Loucy (cell line): ENCODE data around the gene ZNF714.

ENCODE experiments used
- H2AFZ ChIP-seq: fragments of 200-600 bp; sonication (generic); 2 replicates; pipeline ENCODE4 v1.6.0; 2016; ENCODE audit warnings: antibody characterized with exemption, mild to moderate bottlenecking, low read length, moderate library complexity
- H3F3A ChIP-seq: fragments of 200-600 bp; 2 replicates; pipeline ENCODE4 v1.6.0; 2016; ENCODE audit warnings: antibody characterized with exemption, low read depth, mild to moderate bottlenecking
- H3K27me3 ChIP-seq: fragments of 200-600 bp; sonication (generic); 2 replicates; pipeline ENCODE4 v1.6.1; 2014; ENCODE audit warnings: low read length, mild to moderate bottlenecking; ENCODE audit not compliant: insufficient read depth, poor library complexity, severe bottlenecking
- H3K36me3 ChIP-seq: fragments of 200-600 bp; sonication (generic); 2 replicates; pipeline ENCODE4 v1.6.1; 2016; ENCODE audit warnings: low read length; ENCODE audit not compliant: insufficient read depth
- H3K4me1 ChIP-seq: fragments of 200-600 bp; sonication (generic); 2 replicates; pipeline ENCODE4 v1.5.1; 2014; ENCODE audit warnings: low read length, mild to moderate bottlenecking; ENCODE audit not compliant: insufficient read depth, poor library complexity, severe bottlenecking
- H3K4me2 ChIP-seq: fragments of 200-600 bp; sonication (generic); 2 replicates; pipeline ENCODE4 v1.6.0; 2014; ENCODE audit warnings: antibody characterized with exemption, low read length, low read depth, mild to moderate bottlenecking; ENCODE audit not compliant: poor library complexity, severe bottlenecking
- H3K4me3 ChIP-seq: fragments of 200-600 bp; sonication (generic); 2 replicates; pipeline ENCODE4 v1.5.1; 2014; ENCODE audit warnings: low read length, mild to moderate bottlenecking, mixed read lengths; ENCODE audit not compliant: poor library complexity, severe bottlenecking
- H3K79me2 ChIP-seq: fragments of 200-600 bp; sonication (generic); 2 replicates; pipeline ENCODE4 v1.6.1; 2014; ENCODE audit warnings: low read length; ENCODE audit not compliant: insufficient read depth
- H3K9ac ChIP-seq: fragments of 200-600 bp; sonication (generic); 2 replicates; pipeline ENCODE4 v1.6.0; 2014; ENCODE audit warnings: mild to moderate bottlenecking, low read depth, low read length, moderate library complexity; ENCODE audit not compliant: poor library complexity, severe bottlenecking
- H3K9me2 ChIP-seq: fragments of 200-600 bp; sonication (generic); replicated peaks from 2 replicates; pipeline ENCODE4 v1.6.1; 2016; ENCODE audit warnings: low read depth, low read length, mixed read lengths
- H3K9me3 ChIP-seq: fragments of 200-600 bp; sonication (generic); 2 replicates; pipeline ENCODE4 v1.6.1; 2014; ENCODE audit warnings: mild to moderate bottlenecking, antibody characterized with exemption, low read length, low read depth; ENCODE audit not compliant: insufficient read depth
- H4K20me1 ChIP-seq: fragments of 200-600 bp; sonication (generic); 2 replicates; pipeline ENCODE4 v1.6.0; 2014; ENCODE audit warnings: antibody characterized with exemption, low read length, mild to moderate bottlenecking; ENCODE audit not compliant: insufficient read depth, poor library complexity, severe bottlenecking
- CTCF ChIP-seq: fragments of 200-600 bp; sonication (generic); conservative IDR thresholded peaks from 2 replicates; pipeline ENCODE4 v1.5.1; 2014; ENCODE audit warnings: mild to moderate bottlenecking, antibody characterized with exemption, low read length
- EZH2phosphoT487 ChIP-seq: fragments of 200-600 bp; IDR thresholded peaks from 2 replicates; pipeline ENCODE4 v1.6.1; 2018; ENCODE audit warnings: antibody characterized with exemption, mild to moderate bottlenecking, moderate library complexity, borderline replicate concordance

The ZNF714 gene

GRCh38 chr19:21094347-21095025 lies 12.5 kb downstream of the ZNF714 start:
- no peak overlapping the region for H3K4me3 ChIP-seq
- no peak overlapping the region for H3K9ac ChIP-seq
- no peak overlapping the region for H3K4me2 ChIP-seq
- H3K36me3 ChIP-seq, result peaks cover 12% of the 10 kb centered on the region; the same call in 1 of the 2 replicates
- H3K9me2 ChIP-seq, result no peaks in the 10 kb centered on the region
- peaks cover 20% of the 10 kb centered on the region; the same call in 1 of the 2 replicates for H3K79me2 ChIP-seq
- H3K9me3 ChIP-seq, result no peaks in the 10 kb centered on the region
- peaks cover 4% of the 10 kb centered on the region for H3K4me1 ChIP-seq
- no peaks in the 10 kb centered on the region for H4K20me1 ChIP-seq
- no peaks in the 10 kb centered on the region for H3F3A ChIP-seq
- H3K27me3 ChIP-seq, result no peaks in the 10 kb centered on the region
- no peak overlapping the region for H2AFZ ChIP-seq
- TF ChIP-seq EZH2phosphoT487 (no peak), CTCF (no peak)

DNA sequence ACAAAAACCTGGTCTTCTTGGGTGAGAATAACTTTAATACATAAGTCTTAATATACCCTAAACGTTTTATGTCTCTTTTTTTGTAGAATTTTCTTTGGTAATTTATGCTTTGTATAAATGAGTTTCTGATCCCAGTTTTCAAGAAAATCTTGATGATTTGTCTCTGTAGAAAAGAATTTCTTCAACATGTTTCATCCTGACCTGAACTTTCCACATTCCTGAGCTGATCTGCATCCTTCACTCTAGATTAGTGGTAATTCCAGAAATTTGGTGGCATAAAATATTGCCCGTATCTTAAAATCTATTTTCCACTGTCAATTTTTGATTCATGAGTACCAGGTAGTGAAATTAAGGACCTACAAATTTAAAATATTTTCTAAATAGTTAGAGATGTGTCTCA lies 16.3 kb downstream of the ZNF714 start:
- peaks cover 20% of the 10 kb centered on the region; the same call in 1 of the 2 replicates for H3K79me2 ChIP-seq

GRCh38 chr19:21101521-21102242 lies 19.7 kb downstream of the ZNF714 start:
- H3K27me3 ChIP-seq, result no peaks in the 10 kb centered on the region
- no peaks in the 10 kb centered on the region for H3K4me1 ChIP-seq
- no peak overlapping the region for H2AFZ ChIP-seq
- H3K9me3 ChIP-seq, result no peaks in the 10 kb centered on the region
- no peak for TF ChIP-seq EZH2phosphoT487
- TF ChIP-seq CTCF, result no peak
- no peak overlapping the region for H3K9ac ChIP-seq
- H3F3A ChIP-seq, result no peaks in the 10 kb centered on the region
- no peaks in the 10 kb centered on the region; the same call in 1 of the 2 replicates for H3K79me2 ChIP-seq
- no peak overlapping the region for H3K4me3 ChIP-seq
- peaks cover 41% of the 10 kb centered on the region for H3K36me3 ChIP-seq
- no peak overlapping the region for H3K4me2 ChIP-seq
- no peaks in the 10 kb centered on the region for H4K20me1 ChIP-seq
- no peaks in the 10 kb centered on the region for H3K9me2 ChIP-seq

More for the DNA sequence above, 16.3 kb downstream of the ZNF714 start:
- TF ChIP-seq EZH2phosphoT487, result no peak
- no peak for TF ChIP-seq CTCF
- Histone ChIP-seq H2AFZ (no peak overlapping the region), H3F3A (no peaks in the 10 kb centered on the region), H3K9me2 (no peaks in the 10 kb centered on the region), H3K27me3 (no peaks in the 10 kb centered on the region), H3K4me1 (no peaks in the 10 kb centered on the region), H3K4me3 (no peak overlapping the region), H3K4me2 (no peak overlapping the region), H3K9ac (no peak overlapping the region), H4K20me1 (no peaks in the 10 kb centered on the region), H3K9me3 (no peaks in the 10 kb centered on the region), H3K36me3 (peaks cover 28% of the 10 kb centered on the region)
